ENCODE results near the gene NDUFS1. TPM values are rescaled to one million over a fixed set of nuclear protein-coding genes. Genes with fewer than 3 reads are reported as not detected.

NDUFS1 gene
- total RNA-seq, 2 experiments from 2014 or later = 73.4 to 116 TPM

GRCh38 chr2:206096876-206097275 is 62.4 kb downstream of the NDUFS1 start:
- H3K79me2 ChIP-seq (ENCODE audit: insufficient read depth, low read depth, low read length) = no peaks in the 10 kb centered on the region
- no peak for DNase-seq (ENCODE audit: low spot score)
- intact Hi-C loops (cut with micrococcal nuclease; ENCODE audit: unreplicated experiment) = no loop called here
- ChIA-PET CTCF (ENCODE audit: unreplicated experiment) (no interaction called here), POLR2A (interaction anchor here (0.7 to 3.0 kb wide), 2 partner anchors 10 to 1622 kb away, joined by 3 to 18 read pairs; partner anchors contain the start of gene INO80D)
- no peaks in the 10 kb centered on the region for H3K4me1 ChIP-seq (ENCODE audit: insufficient read depth, low read length, poor library complexity, severe bottlenecking)
- no peak overlapping the region for H3K4me2 ChIP-seq (ENCODE audit: low read length)
- H3K4me3 ChIP-seq (ENCODE audit: low read depth, low read length, poor library complexity, severe bottlenecking) = no peak overlapping the region
- H3K9me3 ChIP-seq (ENCODE audit: low read length) = no peaks in the 10 kb centered on the region
- no peak overlapping the region for H3K27ac ChIP-seq (ENCODE audit: low read depth, low read length, poor library complexity, severe bottlenecking)
- no peaks in the 10 kb centered on the region for H4K20me1 ChIP-seq (ENCODE audit: insufficient read depth, low read length)
- no peaks in the 10 kb centered on the region for H3K9me2 ChIP-seq (ENCODE audit: insufficient read depth, low read length)
- H3K36me3 ChIP-seq (ENCODE audit: insufficient read depth, low read length) = no peaks in the 10 kb centered on the region
- H2AFZ ChIP-seq (ENCODE audit: low read length) = no peak overlapping the region
- TF ChIP-seq EZH2phosphoT487 (IDR thresholded peaks at IDR 0.05; ENCODE audit: borderline replicate concordance, low read depth, low read length) = no peak
- TF ChIP-seq, protein P1, sequence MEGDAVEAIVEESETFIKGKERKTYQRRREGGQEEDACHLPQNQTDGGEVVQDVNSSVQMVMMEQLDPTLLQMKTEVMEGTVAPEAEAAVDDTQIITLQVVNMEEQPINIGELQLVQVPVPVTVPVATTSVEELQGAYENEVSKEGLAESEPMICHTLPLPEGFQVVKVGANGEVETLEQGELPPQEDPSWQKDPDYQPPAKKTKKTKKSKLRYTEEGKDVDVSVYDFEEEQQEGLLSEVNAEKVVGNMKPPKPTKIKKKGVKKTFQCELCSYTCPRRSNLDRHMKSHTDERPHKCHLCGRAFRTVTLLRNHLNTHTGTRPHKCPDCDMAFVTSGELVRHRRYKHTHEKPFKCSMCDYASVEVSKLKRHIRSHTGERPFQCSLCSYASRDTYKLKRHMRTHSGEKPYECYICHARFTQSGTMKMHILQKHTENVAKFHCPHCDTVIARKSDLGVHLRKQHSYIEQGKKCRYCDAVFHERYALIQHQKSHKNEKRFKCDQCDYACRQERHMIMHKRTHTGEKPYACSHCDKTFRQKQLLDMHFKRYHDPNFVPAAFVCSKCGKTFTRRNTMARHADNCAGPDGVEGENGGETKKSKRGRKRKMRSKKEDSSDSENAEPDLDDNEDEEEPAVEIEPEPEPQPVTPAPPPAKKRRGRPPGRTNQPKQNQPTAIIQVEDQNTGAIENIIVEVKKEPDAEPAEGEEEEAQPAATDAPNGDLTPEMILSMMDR (conservative IDR thresholded peaks at IDR 0.05; ENCODE audit: low read length) = no peak
- BruUV-seq (replicated peaks) = no TSS peak

DNA sequence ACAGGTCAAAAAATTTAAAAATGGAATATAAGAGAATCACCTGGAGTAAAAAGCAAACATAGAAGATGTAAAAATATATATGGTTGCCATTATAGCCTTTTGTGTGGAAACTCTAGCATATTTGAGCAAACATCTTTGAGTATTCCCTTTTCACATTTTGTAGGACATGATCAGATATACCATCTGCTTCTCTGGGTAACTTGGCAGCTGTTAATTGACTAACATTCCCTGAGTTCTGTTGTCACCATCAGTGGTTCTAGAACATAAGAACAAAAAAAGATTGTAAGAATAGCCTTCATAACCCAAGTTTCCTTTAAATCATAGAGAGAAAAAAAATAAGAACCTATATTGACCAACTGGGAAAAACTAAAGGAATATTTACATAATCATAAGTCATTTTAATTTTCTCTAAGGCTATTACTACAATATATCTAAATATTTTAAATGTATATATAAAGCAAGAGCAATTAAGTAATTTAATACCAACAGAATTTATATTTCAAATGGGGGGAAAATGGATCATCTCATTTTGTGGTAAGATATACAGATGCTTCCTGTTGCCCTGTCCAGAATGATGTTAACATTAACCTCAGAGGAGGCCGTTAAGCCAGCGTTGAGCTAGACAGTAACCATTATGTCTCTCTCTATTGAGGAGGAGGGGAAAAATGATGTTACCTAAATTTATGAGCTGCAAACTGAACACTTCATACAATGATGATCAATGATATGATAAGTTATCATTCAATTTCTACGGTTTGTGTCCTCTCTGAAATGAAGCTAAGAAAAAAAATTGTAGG is 63.5 kb downstream of the NDUFS1 start:
- intact Hi-C loops (cut with micrococcal nuclease; ENCODE audit: unreplicated experiment) = no loop called here
- H3K9me2 ChIP-seq (ENCODE audit: insufficient read depth, low read length) = no peaks in the 10 kb centered on the region
- H3K9me3 ChIP-seq (ENCODE audit: low read length) = no peaks in the 10 kb centered on the region
- ChIA-PET POLR2A (interaction anchor here (0.6 to 3.0 kb wide), 3 partner anchors 9 to 667 kb away, joined by 3 to 18 read pairs (median 3); partner anchors contain the start of gene INO80D), CTCF (ENCODE audit: unreplicated experiment) (interaction anchor here (0.5 kb wide), 1 partner anchor 1615 kb away, joined by 3 read pairs; no protein-coding TSS in a partner anchor)
- H2AFZ ChIP-seq (ENCODE audit: low read length) = no peak overlapping the region
- no peak overlapping the region for H3K4me2 ChIP-seq (ENCODE audit: low read length)
- no peaks in the 10 kb centered on the region for H3K36me3 ChIP-seq (ENCODE audit: insufficient read depth, low read length)
- TF ChIP-seq EZH2phosphoT487 (IDR thresholded peaks at IDR 0.05; ENCODE audit: borderline replicate concordance, low read depth, low read length) = no peak
- TF ChIP-seq, protein P1 (conservative IDR thresholded peaks at IDR 0.05; ENCODE audit: low read length) = no peak
- no peak for DNase-seq (ENCODE audit: low spot score)
- H3K4me1 ChIP-seq (ENCODE audit: insufficient read depth, low read length, poor library complexity, severe bottlenecking) = no peaks in the 10 kb centered on the region
- no peaks in the 10 kb centered on the region for H3K79me2 ChIP-seq (ENCODE audit: insufficient read depth, low read depth, low read length)
- no peak overlapping the region for H3K4me3 ChIP-seq (ENCODE audit: low read depth, low read length, poor library complexity, severe bottlenecking)
- no peak overlapping the region for H3K27ac ChIP-seq (ENCODE audit: low read depth, low read length, poor library complexity, severe bottlenecking)
- no TSS peak for BruUV-seq (replicated peaks)
- H4K20me1 ChIP-seq (ENCODE audit: insufficient read depth, low read length) = no peaks in the 10 kb centered on the region

DNA sequence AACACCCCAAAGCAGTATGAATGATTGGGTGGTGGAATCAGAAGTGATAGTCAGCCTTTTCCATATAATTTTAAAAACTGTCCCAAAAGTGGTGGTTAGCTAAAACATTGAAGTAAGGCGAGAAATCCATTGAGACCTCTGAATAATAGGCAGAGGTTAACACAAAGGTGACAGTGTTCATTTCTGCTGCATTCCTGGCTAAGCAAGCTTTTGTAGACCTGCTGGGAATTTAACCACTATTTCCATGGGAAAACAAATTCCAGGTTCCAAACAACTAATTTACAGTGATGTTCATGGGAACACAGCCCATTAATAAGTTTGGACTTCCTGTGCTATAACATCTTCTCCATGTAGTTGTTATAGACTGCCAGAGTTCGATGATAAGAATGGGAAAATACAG is 66.9 kb downstream of the NDUFS1 start:
- no peaks in the 10 kb centered on the region for H4K20me1 ChIP-seq (ENCODE audit: insufficient read depth, low read length)
- H3K27ac ChIP-seq (ENCODE audit: low read depth, low read length, poor library complexity, severe bottlenecking) = no peak overlapping the region
- H3K4me3 ChIP-seq (ENCODE audit: low read depth, low read length, poor library complexity, severe bottlenecking) = no peak overlapping the region
- H2AFZ ChIP-seq (ENCODE audit: low read length) = no peak overlapping the region
- TF ChIP-seq EZH2phosphoT487 (IDR thresholded peaks at IDR 0.05; ENCODE audit: borderline replicate concordance, low read depth, low read length) = no peak
- TF ChIP-seq, protein P1 (conservative IDR thresholded peaks at IDR 0.05; ENCODE audit: low read length) = no peak
- CTCF ChIA-PET (ENCODE audit: unreplicated experiment) = no interaction called here
- no peaks in the 10 kb centered on the region for H3K9me2 ChIP-seq (ENCODE audit: insufficient read depth, low read length)
- peaks cover 14% of the 10 kb centered on the region; the same call in 1 of the 2 replicates for H3K36me3 ChIP-seq (ENCODE audit: insufficient read depth, low read length)
- no peak overlapping the region for H3K4me2 ChIP-seq (ENCODE audit: low read length)
- no TSS peak for BruUV-seq (replicated peaks)
- peaks cover 12% of the 10 kb centered on the region for H3K79me2 ChIP-seq (ENCODE audit: insufficient read depth, low read depth, low read length)
- intact Hi-C loops (cut with micrococcal nuclease; ENCODE audit: unreplicated experiment) = no loop called here
- H3K9me3 ChIP-seq (ENCODE audit: low read length) = no peaks in the 10 kb centered on the region
- DNase-seq (ENCODE audit: low spot score) = no peak
- H3K4me1 ChIP-seq (ENCODE audit: insufficient read depth, low read length, poor library complexity, severe bottlenecking) = peaks cover 2% of the 10 kb centered on the region
- POLR2A ChIA-PET = no interaction called here
